ENCODE measurements around the gene CANT1. TPM values are rescaled to one million over a fixed set of nuclear protein-coding genes. Genes with fewer than 3 reads are reported as not detected.

CANT1 gene
- total RNA-seq, 1 donor from 2014 or later, result 75.1 TPM

DNA sequence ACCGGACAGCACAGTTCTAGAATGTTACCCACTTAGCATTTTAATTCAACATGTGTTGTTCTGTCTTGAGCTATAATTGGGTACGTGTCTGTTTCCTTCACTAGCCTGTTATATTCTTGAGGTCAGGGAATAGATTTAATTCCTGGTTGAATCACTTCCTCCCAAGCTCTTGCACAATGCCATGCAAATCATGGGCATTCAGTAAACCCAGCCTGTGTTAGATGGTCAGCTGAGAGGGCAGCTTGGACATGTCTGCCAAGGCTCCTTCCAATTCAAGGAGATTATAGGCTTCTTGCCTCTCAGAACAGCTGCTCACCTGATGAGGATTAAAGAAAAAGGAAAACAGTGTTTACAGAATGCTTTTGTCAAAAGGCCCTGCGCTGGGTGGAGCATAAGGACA lies 27.0 kb upstream of the CANT1 start:
- TF ChIP-seq, protein P1, sequence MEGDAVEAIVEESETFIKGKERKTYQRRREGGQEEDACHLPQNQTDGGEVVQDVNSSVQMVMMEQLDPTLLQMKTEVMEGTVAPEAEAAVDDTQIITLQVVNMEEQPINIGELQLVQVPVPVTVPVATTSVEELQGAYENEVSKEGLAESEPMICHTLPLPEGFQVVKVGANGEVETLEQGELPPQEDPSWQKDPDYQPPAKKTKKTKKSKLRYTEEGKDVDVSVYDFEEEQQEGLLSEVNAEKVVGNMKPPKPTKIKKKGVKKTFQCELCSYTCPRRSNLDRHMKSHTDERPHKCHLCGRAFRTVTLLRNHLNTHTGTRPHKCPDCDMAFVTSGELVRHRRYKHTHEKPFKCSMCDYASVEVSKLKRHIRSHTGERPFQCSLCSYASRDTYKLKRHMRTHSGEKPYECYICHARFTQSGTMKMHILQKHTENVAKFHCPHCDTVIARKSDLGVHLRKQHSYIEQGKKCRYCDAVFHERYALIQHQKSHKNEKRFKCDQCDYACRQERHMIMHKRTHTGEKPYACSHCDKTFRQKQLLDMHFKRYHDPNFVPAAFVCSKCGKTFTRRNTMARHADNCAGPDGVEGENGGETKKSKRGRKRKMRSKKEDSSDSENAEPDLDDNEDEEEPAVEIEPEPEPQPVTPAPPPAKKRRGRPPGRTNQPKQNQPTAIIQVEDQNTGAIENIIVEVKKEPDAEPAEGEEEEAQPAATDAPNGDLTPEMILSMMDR (conservative IDR thresholded peaks at IDR 0.05), result no peak
- no peak for DNase-seq (ENCODE audit: extremely low spot score, unreplicated experiment)
- Mint-ChIP-seq H3K27me3 (peaks cover 7% of the 10 kb centered on the region), H3K4me3 (no peak overlapping the region), H3K9me3 (no peaks in the 10 kb centered on the region), H3K36me3 (no peaks in the 10 kb centered on the region), H3K27ac (no peak overlapping the region), H3K4me1 (ENCODE audit: unreplicated experiment) (peaks cover 4% of the 10 kb centered on the region)

DNA sequence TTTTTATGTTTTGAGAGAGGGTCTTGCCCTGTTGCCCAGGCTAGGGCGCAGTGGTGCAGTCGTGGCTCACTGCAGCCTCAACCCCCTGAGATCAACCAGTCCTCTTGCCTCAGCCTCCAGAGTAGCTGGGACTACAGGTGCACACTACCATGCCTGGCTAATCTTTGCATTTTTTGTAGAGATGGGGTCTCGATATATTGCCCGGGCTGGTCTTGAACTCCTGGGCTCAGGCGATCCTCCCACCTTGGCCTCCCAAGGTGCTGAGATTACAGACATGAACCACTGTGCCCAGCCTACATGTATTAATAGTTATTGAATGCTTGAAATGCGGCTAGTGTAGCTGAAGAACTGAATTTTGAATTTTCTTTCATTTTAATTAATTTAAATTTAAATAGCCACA lies 26.6 kb upstream of the CANT1 start:
- no peak for DNase-seq (ENCODE audit: extremely low spot score, unreplicated experiment)
- Mint-ChIP-seq H3K27ac (no peak overlapping the region), H3K9me3 (no peaks in the 10 kb centered on the region), H3K4me3 (no peak overlapping the region), H3K4me1 (ENCODE audit: unreplicated experiment) (peaks cover 4% of the 10 kb centered on the region), H3K27me3 (peaks cover 7% of the 10 kb centered on the region), H3K36me3 (no peaks in the 10 kb centered on the region)
- TF ChIP-seq, protein P1 (conservative IDR thresholded peaks at IDR 0.05), result no peak

DNA sequence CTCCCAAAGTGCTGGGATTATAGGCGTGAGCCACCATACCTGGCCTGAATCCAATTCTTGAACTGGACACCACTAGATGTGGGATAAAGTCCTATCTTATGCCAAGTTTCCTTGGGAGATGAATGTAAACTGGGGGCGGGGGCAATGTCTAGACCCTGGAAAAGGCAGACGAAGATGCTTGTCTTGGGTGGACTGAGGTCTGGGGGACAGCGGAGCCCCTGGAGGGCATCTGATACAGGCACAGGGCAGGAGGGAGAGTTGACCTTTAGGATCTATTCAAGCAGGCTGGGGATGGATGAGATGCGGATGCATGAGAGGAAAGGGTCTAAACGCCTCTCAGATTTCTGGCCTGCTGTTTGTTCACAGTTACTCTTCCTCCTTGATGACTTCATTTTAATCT lies 26.1 kb upstream of the CANT1 start:
- Mint-ChIP-seq H3K9me3 (no peaks in the 10 kb centered on the region), H3K27ac (no peak overlapping the region), H3K4me1 (ENCODE audit: unreplicated experiment) (peaks cover 4% of the 10 kb centered on the region), H3K4me3 (no peak overlapping the region), H3K27me3 (peaks cover 7% of the 10 kb centered on the region), H3K36me3 (no peaks in the 10 kb centered on the region)
- no peak for DNase-seq (ENCODE audit: extremely low spot score, unreplicated experiment)
- TF ChIP-seq, protein P1 (conservative IDR thresholded peaks at IDR 0.05), result no peak

DNA sequence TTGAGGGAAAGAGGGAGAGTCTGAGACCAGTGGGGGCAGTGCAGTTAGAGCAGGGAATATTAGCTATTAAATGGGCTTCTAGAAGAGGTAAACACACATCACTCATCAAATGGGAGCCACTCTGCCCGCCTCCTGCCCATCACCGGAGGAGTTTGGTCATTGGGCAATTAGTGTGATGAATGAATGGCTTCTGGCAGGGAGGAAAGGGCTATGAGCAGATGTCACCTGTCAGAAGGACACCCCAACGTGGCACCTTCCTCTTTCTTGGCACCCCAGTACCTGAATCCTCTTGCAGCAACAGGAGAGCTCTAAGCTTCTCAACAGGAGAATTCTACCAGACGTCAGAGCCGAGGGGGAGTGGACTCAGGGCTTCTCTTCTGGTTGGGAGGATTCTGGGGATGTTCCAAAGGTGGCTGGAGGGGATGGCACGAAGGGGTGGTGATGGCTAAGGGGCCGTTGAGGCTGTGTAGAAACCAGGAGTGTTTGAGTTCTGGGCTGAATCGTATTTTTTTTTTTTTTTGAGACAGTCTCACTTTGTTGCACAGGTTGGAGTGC lies 25.4 kb upstream of the CANT1 start:
- TF ChIP-seq, protein P1 (conservative IDR thresholded peaks at IDR 0.05), result no peak
- Mint-ChIP-seq H3K27me3 (peaks cover 10% of the 10 kb centered on the region), H3K9me3 (no peaks in the 10 kb centered on the region), H3K36me3 (no peaks in the 10 kb centered on the region), H3K4me3 (no peak overlapping the region), H3K4me1 (ENCODE audit: unreplicated experiment) (peaks cover 4% of the 10 kb centered on the region), H3K27ac (no peak overlapping the region)
- DNase-seq (ENCODE audit: extremely low spot score, unreplicated experiment), result no peak

DNA sequence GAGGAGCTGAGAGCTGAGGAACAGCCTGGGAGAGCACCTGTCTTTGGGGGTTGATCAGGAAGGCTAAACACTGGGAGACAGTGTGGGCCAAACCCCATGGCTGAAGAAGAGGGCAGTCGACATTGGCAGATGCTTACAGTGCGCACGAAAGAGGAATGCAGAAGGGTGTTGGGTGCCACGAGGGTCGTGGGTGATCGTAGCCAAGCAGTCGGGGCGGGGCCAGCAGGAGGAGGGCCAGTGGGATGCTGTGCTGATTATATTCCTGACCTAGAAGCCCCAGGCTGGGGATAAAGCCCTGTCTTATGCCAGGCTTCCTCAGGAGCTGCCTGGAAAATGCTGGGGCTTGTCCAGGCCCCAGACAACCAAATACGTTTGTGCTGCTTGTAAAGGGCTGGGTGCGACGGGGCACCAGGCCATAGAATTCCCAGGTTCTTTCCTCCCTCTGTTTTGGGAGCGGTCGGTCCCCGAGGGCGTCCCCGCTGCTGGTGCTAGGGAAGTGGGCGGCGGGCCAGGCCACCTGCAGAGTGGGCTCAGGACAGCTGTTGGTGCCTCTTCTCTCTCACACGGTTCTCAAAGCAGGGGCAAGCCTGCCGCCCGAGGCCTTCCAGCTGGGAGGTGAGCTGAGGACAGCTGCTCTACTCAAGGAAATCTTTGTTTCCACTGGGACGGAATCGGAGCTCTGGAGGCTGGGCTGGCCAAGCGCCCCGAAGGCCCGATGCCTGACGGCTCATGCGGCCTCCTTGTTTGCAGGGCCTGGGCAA lies 24.4 kb upstream of the CANT1 start:
- no peak for DNase-seq (ENCODE audit: extremely low spot score, unreplicated experiment)
- Mint-ChIP-seq H3K9me3 (no peaks in the 10 kb centered on the region), H3K36me3 (no peaks in the 10 kb centered on the region), H3K27ac (no peak overlapping the region), H3K4me3 (no peak overlapping the region), H3K4me1 (ENCODE audit: unreplicated experiment) (peaks cover 4% of the 10 kb centered on the region), H3K27me3 (peaks cover 10% of the 10 kb centered on the region)
- TF ChIP-seq, protein P1 (conservative IDR thresholded peaks at IDR 0.05), result no peak
